HG03095 (cell line): Measurements from ENCODE around the gene PNN.
A peak's percentile ranks its signal among the peaks of the same experiment; 100 is the strongest.

Source experiments
- ATAC-seq: cut with Tn5 transposase; IDR thresholded peaks from one replicate; pipeline ENCODE4 v1.9.1; 2021; ENCODE audit warnings: moderate library complexity; ENCODE audit not compliant: unreplicated experiment

Gene PNN

GRCh38 chr14:39228509-39229221 lies 53.6 kb downstream of the PNN start:
- no peak for ATAC-seq

GRCh38 chr14:39229222-39229543 lies 54.1 kb downstream of the PNN start:
- no peak for ATAC-seq

- ATAC-seq: no peak
These were observed 54.6 kb downstream of the PNN start for GRCh38 chr14:39229601-39230110.

GRCh38 chr14:39230416-39231035 lies 55.5 kb downstream of the PNN start:
- ATAC-seq: no peak

- peak; percentile 68 for ATAC-seq
These were observed 56.9 kb downstream of the PNN start for GRCh38 chr14:39231751-39232553.
